AG04449 (cell line): ENCODE results near the gene UQCRHL.
"Not testable (repeated sequence)": the region's sequence is repeated elsewhere in the genome, so short reads cannot be mapped to it uniquely, and the experiment has no call there.

Experiments used
- CTCF ChIA-PET: fragments of 350-600 bp; formaldehyde crosslinking; extraction: SDS; loops from one replicate; lab custom pipeline; 2021; ENCODE audit warnings: antibody characterized with exemption; lab: Yijun Ruan, JAX
- POLR2A ChIA-PET: fragments of 400-600, 350-600 bp; formaldehyde crosslinking; extraction: SDS; loops from one replicate; lab custom pipeline; 2020; ENCODE audit warnings: antibody characterized with exemption, inconsistent platforms; lab: Yijun Ruan, JAX
- DNase-seq: peaks from one replicate; pipeline ENCODE4 v3.0.0-alpha.2; 2010; ENCODE audit warnings: low read depth, low spot score
- H3K4me3 ChIP-seq: 2 replicates; pipeline ENCODE4 v1.5.1; 2011; ENCODE audit warnings: low read depth, mild to moderate bottlenecking, control low read depth, low read length
- TF ChIP-seq, protein P1 (sequence below): IDR thresholded peaks from one replicate; pipeline ENCODE4 v1.5.1; 2011; ENCODE audit warnings: mild to moderate bottlenecking, moderate library complexity, low read length, control low read depth, inconsistent platforms; ENCODE audit not compliant: insufficient read depth; ENCODE audit errors: missing control alignments

UQCRHL gene

DNA sequence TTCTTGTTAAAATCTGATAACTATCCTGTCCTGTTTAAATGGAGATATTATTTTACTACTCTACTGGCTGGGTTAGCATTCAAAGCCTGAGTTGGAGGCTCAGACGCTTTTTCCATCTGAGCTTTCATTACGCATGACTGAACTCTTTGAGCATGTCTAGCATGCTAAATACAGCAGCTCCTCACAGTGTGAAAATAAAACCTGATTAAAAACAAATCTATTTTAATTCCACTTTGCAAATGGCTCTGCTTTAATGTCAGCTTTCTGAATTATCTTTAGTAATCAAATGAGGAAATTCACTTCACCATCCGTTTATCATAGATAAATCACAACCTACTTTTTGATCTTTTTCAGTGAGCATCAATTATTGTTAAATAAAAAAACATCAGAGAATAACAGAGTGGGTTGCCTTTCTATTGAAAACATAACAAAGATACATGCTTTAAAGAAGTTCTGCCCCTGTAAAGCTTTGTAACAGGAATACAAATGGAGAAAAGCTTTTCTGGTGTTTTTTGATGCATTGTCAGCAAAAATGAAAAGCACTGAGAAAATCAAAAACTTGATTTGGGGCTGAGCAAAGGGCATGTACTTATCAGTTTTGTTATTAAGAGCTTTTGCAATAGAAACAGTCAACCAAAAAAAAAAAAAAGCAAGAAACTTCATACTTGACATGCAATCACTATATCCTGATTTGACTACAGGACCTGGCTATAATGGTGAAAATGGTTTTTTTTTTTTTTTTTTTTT lies 36.5 kb upstream of the UQCRHL start:
- no peak overlapping the region for H3K4me3 ChIP-seq
- CTCF ChIA-PET, result interaction anchor here (0.6 to 2.2 kb wide), 6 partner anchors 10 to 28 kb away, joined by 3 to 7 read pairs (median 3); no protein-coding TSS in a partner anchor
- POLR2A ChIA-PET, result no interaction called here
- DNase-seq, result no peak
- TF ChIP-seq, protein P1, sequence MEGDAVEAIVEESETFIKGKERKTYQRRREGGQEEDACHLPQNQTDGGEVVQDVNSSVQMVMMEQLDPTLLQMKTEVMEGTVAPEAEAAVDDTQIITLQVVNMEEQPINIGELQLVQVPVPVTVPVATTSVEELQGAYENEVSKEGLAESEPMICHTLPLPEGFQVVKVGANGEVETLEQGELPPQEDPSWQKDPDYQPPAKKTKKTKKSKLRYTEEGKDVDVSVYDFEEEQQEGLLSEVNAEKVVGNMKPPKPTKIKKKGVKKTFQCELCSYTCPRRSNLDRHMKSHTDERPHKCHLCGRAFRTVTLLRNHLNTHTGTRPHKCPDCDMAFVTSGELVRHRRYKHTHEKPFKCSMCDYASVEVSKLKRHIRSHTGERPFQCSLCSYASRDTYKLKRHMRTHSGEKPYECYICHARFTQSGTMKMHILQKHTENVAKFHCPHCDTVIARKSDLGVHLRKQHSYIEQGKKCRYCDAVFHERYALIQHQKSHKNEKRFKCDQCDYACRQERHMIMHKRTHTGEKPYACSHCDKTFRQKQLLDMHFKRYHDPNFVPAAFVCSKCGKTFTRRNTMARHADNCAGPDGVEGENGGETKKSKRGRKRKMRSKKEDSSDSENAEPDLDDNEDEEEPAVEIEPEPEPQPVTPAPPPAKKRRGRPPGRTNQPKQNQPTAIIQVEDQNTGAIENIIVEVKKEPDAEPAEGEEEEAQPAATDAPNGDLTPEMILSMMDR, result no peak

DNA sequence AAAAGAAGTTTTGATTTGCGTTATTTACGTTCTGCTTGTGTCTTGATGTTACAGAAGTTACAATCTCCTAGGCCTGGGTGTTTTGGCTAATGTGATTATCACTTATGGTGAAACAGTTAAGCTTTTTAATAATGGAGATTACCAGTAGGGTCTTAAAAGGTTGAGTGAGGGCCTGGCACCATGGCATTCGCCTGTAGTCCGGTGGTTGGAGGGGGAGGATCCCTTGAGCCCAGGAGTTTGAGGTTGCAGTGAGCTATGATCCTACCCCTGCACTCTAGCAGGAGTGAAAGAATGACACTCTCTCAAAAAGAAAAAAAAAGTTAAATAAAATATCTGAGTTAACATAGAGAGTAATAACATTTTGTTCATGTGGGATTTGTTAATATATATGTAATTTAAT lies 31.3 kb upstream of the UQCRHL start:
- no peak overlapping the region for H3K4me3 ChIP-seq
- POLR2A ChIA-PET, result interaction anchor here (1.3 kb wide), 1 partner anchor 9 kb away, joined by 6 read pairs; the partner anchor contains the start of gene SPEN
- TF ChIP-seq, protein P1, result no peak
- no peak for DNase-seq
- CTCF ChIA-PET, result interaction anchor here (0.9 to 1.8 kb wide), 4 partner anchors 11 to 167 kb away, joined by 3 to 4 read pairs (median 3); no protein-coding TSS in a partner anchor

DNA sequence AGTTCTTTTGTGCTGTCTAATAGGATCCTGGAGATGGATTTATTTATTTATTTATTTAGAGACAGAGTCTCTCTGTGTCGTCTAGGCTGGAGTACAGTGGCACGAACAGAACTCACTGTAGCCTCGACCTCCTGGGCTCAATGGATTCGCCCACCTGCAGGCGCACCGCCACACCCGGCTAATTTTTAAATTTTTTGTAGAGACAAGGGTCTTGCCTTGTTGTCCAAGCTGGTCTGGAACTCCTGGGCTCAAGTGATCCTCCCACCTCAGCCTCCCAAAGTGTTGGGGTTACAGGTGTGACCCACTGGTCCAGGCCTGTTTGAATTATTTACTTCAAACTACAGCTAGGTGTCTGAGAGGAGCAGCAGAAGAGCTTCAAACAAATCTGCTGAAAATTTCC lies 30.5 kb upstream of the UQCRHL start:
- TF ChIP-seq, protein P1, result no peak
- ChIA-PET CTCF (interaction anchor here (0.9 to 1.8 kb wide), 4 partner anchors 12 to 168 kb away, joined by 3 to 4 read pairs (median 3); no protein-coding TSS in a partner anchor), POLR2A (interaction anchor here (1.3 kb wide), 1 partner anchor 9 kb away, joined by 6 read pairs; the partner anchor contains the start of gene SPEN)
- H3K4me3 ChIP-seq, result no peak overlapping the region
- DNase-seq, result no peak

DNA sequence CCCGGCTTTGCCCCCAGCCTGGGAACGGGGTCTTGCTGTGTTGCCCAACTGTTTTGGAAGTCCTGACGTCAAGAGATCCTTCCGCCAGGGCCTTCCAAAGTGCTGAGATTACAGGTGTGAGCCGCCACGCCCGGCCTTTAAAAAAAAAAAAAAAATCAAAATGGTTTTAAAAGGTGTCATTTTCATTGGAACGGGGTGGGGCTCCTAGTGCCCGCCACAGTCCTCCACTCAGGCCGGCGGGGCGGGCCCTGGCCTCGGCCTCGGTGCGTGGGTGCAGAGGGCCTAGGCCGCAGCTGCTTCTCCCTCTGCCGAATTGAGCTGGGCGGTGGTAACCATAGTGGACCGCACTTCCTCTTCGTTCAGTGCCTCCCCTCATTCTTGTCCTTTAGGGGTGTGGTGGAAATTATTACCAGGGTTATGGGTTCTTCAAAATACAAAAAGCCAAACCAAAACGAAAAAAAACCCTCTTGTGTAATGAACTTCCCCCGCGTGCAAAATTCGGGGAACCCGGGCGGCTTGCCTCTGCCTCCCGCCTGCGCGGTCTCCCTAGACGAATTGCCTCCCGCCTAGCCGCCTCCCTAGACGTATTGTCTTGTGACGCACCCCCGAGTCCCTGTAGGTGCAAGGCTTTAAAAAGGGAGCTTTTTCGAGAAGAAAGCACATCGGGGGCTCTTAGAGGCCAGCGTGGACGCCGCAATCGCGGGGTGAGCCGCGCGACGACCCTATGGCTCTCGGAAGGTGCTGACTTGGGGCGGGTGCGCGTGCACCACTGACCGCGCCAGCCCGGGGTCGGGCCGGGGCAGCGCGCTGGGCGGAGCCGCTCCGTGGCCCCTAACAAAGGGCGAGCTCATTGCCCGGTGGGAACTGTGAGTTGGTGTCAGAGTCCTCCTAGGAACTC lies 29.6 kb upstream of the UQCRHL start:
- TF ChIP-seq, protein P1, result no peak
- ChIA-PET CTCF (interaction anchor here (0.7 to 1.9 kb wide), 3 partner anchors 9 to 157 kb away, joined by 3 to 4 read pairs (median 4); no protein-coding TSS in a partner anchor), POLR2A (no interaction called here)
- DNase-seq, result no peak
- no peak overlapping the region for H3K4me3 ChIP-seq

DNA sequence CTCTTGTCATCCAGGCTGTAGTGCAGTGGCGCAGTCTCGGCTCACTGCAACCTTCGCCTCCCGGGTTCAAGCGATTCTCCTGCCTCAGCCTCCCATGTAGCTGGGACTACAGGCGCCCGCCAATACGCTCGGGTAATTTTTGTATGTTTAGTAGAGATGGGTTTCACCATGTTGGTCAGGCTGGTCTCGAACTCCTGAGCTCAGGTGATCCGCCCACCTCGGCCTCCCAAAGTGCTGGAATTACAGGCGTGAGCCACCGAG lies 29.0 kb upstream of the UQCRHL start:
- ChIA-PET CTCF (interaction anchor here (1.9 kb wide), 1 partner anchor 9 kb away, joined by 4 read pairs; no protein-coding TSS in a partner anchor), POLR2A (interaction anchor here (1.0 kb wide), 1 partner anchor 11 kb away, joined by 10 read pairs; the partner anchor contains the start of gene SPEN)
- peak overlapping the region; percentile 64; the same call in 1 of the 2 replicates for H3K4me3 ChIP-seq
- DNase-seq, result not testable (repeated sequence)

DNA sequence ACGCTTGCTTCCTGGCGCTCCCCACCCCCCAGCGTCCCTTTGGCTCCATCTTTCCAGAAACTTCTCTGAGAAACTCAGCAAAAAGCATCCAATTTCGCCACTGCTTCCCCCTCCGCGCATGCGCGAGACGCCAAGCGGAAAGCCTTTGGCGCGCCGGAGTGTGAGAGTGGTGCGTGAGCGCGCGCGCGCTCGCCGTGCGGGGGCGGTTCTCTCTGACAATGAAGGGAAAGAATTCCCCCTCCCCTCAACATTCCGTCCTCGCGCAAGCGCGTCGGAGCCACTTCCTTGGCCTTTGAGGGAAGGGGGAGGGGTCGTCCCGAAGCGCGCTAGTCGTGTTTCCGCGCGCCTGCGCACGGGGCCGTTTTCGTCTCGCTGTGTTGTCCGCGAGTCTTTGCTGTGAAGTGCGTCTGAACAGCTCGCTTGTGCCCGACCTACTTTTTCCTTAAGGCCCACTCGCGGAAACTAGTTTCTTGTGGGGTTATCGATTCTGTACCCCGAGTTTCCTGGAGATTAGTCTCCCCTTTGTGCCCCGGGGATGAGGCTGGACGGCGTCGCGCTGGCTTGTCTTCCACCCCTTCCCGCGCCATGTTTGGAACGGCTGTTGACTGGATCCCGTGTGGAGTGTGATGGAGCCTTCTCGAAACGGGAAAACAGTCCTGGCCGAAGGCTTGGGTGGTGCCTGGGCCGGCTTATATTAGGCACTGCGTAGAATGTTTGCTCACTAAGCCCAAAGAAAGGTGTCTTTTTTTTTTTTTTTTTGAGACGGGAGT lies 28.5 kb upstream of the UQCRHL start:
- TF ChIP-seq, protein P1, result no peak
- ChIA-PET CTCF (interaction anchor here (1.9 kb wide), 1 partner anchor 10 kb away, joined by 4 read pairs; no protein-coding TSS in a partner anchor), POLR2A (interaction anchor here (1.0 kb wide), 1 partner anchor 12 kb away, joined by 10 read pairs; the partner anchor contains the start of gene SPEN)
- DNase-seq, result peak; percentile 91
- peak overlapping the region; percentile 80 for H3K4me3 ChIP-seq
